Measurements from ENCODE around the gene ACTC1.

Gene ACTC1

GRCh38 chr15:34760909-34761308 lies 34.4 kb downstream of the ACTC1 start:
- Histone ChIP-seq H3K4me1 (ENCODE audit: control insufficient read depth in 1 of 2, insufficient read depth in 1 of 2, low read depth in 1 of 2, low read length in 1 of 2) (no peaks in the 10 kb centered on the region), H3K27ac (no peak overlapping the region), H3K27me3 (peaks cover 64% of the 10 kb centered on the region), H3K9me3 (no peaks in the 10 kb centered on the region), H3K36me3 (no peaks in the 10 kb centered on the region), H3K4me3 (ENCODE audit: low read depth in 1 of 2, low read length in 1 of 2) (no peak overlapping the region)
- TF ChIP-seq, protein P1, sequence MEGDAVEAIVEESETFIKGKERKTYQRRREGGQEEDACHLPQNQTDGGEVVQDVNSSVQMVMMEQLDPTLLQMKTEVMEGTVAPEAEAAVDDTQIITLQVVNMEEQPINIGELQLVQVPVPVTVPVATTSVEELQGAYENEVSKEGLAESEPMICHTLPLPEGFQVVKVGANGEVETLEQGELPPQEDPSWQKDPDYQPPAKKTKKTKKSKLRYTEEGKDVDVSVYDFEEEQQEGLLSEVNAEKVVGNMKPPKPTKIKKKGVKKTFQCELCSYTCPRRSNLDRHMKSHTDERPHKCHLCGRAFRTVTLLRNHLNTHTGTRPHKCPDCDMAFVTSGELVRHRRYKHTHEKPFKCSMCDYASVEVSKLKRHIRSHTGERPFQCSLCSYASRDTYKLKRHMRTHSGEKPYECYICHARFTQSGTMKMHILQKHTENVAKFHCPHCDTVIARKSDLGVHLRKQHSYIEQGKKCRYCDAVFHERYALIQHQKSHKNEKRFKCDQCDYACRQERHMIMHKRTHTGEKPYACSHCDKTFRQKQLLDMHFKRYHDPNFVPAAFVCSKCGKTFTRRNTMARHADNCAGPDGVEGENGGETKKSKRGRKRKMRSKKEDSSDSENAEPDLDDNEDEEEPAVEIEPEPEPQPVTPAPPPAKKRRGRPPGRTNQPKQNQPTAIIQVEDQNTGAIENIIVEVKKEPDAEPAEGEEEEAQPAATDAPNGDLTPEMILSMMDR (IDR thresholded peaks at IDR 0.05): no peak

- Histone ChIP-seq H3K4me3 (ENCODE audit: low read depth in 1 of 2, low read length in 1 of 2) (no peak overlapping the region), H3K4me1 (ENCODE audit: control insufficient read depth in 1 of 2, insufficient read depth in 1 of 2, low read depth in 1 of 2, low read length in 1 of 2) (no peaks in the 10 kb centered on the region), H3K27ac (no peak overlapping the region), H3K9me3 (no peaks in the 10 kb centered on the region), H3K36me3 (no peaks in the 10 kb centered on the region), H3K27me3 (peaks cover 73% of the 10 kb centered on the region)
- TF ChIP-seq, protein P1 (IDR thresholded peaks at IDR 0.05): no peak
Observed at GRCh38 chr15:34759992-34760391, 35.4 kb downstream of the ACTC1 start.

- TF ChIP-seq, protein P1 (IDR thresholded peaks at IDR 0.05): no peak
- Histone ChIP-seq H3K9me3 (no peaks in the 10 kb centered on the region), H3K27ac (no peak overlapping the region), H3K36me3 (no peaks in the 10 kb centered on the region), H3K4me1 (ENCODE audit: control insufficient read depth in 1 of 2, insufficient read depth in 1 of 2, low read depth in 1 of 2, low read length in 1 of 2) (no peaks in the 10 kb centered on the region), H3K4me3 (ENCODE audit: low read depth in 1 of 2, low read length in 1 of 2) (no peak overlapping the region), H3K27me3 (peaks cover 80% of the 10 kb centered on the region)
Observed at GRCh38 chr15:34759347-34759746, 36.0 kb downstream of the ACTC1 start.

GRCh38 chr15:34757262-34757661 lies 38.1 kb downstream of the ACTC1 start:
- peaks cover 97% of the 10 kb centered on the region for H3K27me3 ChIP-seq

DNA sequence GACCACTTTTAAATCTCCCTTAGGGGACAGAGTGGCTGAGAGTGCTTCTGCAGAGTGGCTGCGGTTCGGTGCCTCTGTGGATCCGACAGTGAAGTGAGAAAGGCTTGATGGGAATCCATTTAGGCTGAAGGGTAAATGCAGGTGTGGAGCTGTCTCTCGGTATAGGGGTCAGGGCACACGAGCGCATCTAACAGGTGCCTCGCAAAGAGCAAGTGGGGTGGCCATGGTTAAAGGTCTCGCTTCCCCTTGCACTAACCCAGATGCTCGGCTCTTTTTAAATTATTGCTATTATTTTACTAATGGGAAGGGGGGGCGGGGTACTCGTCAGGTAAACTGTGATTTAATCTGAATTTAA lies 40.0 kb downstream of the ACTC1 start:
- Histone ChIP-seq H3K36me3 (no peaks in the 10 kb centered on the region), H3K4me1 (ENCODE audit: control insufficient read depth in 1 of 2, insufficient read depth in 1 of 2, low read depth in 1 of 2, low read length in 1 of 2) (no peaks in the 10 kb centered on the region), H3K4me3 (ENCODE audit: low read depth in 1 of 2, low read length in 1 of 2) (no peak overlapping the region), H3K27me3 (peaks cover 90% of the 10 kb centered on the region), H3K9me3 (no peaks in the 10 kb centered on the region), H3K27ac (no peak overlapping the region)
- TF ChIP-seq, protein P1 (IDR thresholded peaks at IDR 0.05): no peak

More at GRCh38 chr15:34757262-34757661, 38.1 kb downstream of the ACTC1 start:
- Histone ChIP-seq H3K4me1 (ENCODE audit: control insufficient read depth in 1 of 2, insufficient read depth in 1 of 2, low read depth in 1 of 2, low read length in 1 of 2) (no peaks in the 10 kb centered on the region), H3K9me3 (no peaks in the 10 kb centered on the region), H3K27ac (no peak overlapping the region), H3K4me3 (ENCODE audit: low read depth in 1 of 2, low read length in 1 of 2) (no peak overlapping the region), H3K36me3 (no peaks in the 10 kb centered on the region)
- TF ChIP-seq, protein P1 (IDR thresholded peaks at IDR 0.05): no peak
